Left lung (tissue), 10 donors: Measurements from ENCODE around the gene SRRM5. TPM values are rescaled to one million over a fixed set of nuclear protein-coding genes. Genes with fewer than 3 reads are reported as not detected.

ENCODE experiments used
- ATAC-seq: fragments of 200-7000 bp; cut with Tn5 transposase; one replicate; pipeline ENCODE4 v1.9.1; 2020; ENCODE audit warnings: moderate library complexity
- DNase-seq, 4 donors: peaks; one replicate each; pipeline ENCODE4 v3.0.0-alpha.2; 2013 to 2020
- H3K27ac ChIP-seq, 2 donors: fragments of 200-600 bp; sonication (generic) in 1 of 2; one replicate each; pipeline versions ENCODE4 v1.5.0 to v1.8.0; 2020 to 2021
- H3K27me3 ChIP-seq, 2 donors: fragments of 200-600 bp; sonication (generic) in 1 of 2; one replicate each; pipeline versions ENCODE4 v1.5.0 to v1.8.0; 2020 to 2021
- H3K36me3 ChIP-seq, 2 donors: fragments of 200-600 bp; sonication (generic) in 1 of 2; one replicate each; pipeline versions ENCODE4 v1.5.0 to v1.8.0; 2020 to 2021
- H3K4me1 ChIP-seq, 2 donors: fragments of 200-600 bp; one replicate each; pipeline ENCODE4 v1.8.0; 2021
- H3K4me3 ChIP-seq, 2 donors: fragments of 200-600 bp; sonication (generic) in 1 of 2; one replicate each; pipeline versions ENCODE4 v1.5.0 to v1.8.0; 2020 to 2021; ENCODE audit warnings: mild to moderate bottlenecking in 1 of 2
- H3K9me3 ChIP-seq, 2 donors: fragments of 200-600 bp; sonication (generic) in 1 of 2; one replicate each; pipeline versions ENCODE4 v1.5.0 to v1.8.0; 2020 to 2021
- CTCF ChIP-seq, 2 donors: fragments of 200-600 bp; sonication (generic) in 1 of 2; IDR thresholded peaks; one replicate each; pipeline versions ENCODE4 v1.5.0 to v1.8.0; 2021; ENCODE audit warnings: antibody characterized with exemption in 2 of 2
- intact Hi-C, 2 donors: fragments of 100-400 bp; cut with DNase I; formaldehyde crosslinking; loops; one replicate each; pipeline versions ENCODE4 v1.11.2 to v1.14.2; 2022
- polyA plus RNA-seq, 6 donors: library from polyadenylated mRNA; unstranded; fragments of 120-200 nt; gene quantifications; one replicate each; pipeline ENCODE4 v1.2.1, GENCODE V29; 2013; ENCODE audit not compliant: insufficient read length in 6 of 6
- total RNA-seq, 2 donors: library from RNA; stranded (reverse); fragmentation: NEBNext Ultra II Directional; extraction: Animal tissue kit (Norgen Biotek cat#: 25700); gene quantifications; one replicate each; pipeline ENCODE4 v1.2.1, GENCODE V29; 2021
- donor health status: DM: no; HTN: yes; CAD: no.
- donor health status: DM: no; HTN: no; CAD: no.

SRRM5 gene
- total and polyA plus RNA-seq, 8 donors: 0.10 to 2.5 (median 1.7) TPM

DNA sequence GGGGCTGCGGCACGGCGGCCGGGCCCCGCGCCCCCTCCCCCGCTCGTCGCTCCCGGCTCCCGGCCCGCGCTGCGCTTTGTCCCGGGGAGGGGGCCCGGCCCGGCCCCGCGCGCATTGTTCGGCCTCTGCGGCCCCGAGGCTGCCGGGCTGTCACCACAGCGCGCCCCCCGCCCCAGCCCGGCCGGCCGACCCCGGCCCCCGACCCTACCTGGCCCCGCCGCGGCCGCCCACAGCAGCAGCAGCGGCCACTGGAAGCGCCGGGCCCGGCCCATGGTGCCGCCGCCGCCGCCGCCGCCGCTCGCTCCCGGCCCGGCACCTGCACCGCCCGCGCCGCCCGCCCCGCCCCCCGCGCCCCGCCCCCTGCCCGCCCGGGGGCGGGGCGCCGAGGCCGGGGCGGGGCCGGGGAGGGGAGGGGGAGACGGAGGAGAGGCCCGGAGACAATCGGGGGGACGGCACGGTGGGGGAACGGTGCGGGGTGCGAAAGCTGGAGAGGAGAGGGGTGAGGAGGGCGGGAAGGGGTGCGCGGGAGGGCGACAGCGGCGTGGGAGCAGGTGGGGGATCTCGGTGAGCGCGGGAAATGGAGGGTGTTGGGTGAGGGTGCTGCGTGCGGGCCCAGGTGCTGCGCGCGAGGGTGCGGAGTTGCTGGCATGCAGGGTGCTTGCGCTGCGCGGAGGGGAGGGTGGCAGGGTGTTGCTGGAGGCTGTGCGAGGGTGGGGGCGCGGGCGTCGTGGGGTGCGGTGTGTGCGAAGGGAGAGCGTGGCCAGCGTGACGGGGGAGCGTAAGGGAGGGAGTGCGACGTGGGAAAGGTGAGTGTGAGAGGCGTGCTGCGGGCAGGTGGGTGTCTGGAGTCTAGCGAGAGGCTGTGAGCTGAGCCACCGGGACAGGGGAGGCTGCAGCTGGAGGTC lies 27.9 kb downstream of the SRRM5 start, which contains the start of gene CADM4:
CADM4 (minus strand) TSS at position 332 of the 905 bp plus-strand sequence; CDS start at position 272, 60 bp downstream.
- H3K27ac ChIP-seq: no peak within 1 kb of the TSS
- intact Hi-C loops: loop anchor here in 1 of 2 donors (10.0 kb wide), 1 partner anchor 85 kb away; no protein-coding TSS in a partner anchor
- ATAC-seq (peak; percentile 90), DNase-seq (peak in 1 of 4 donors; percentile 81)
- H3K9me3 ChIP-seq: no peaks in the 10 kb centered on the region
- peak within 1 kb of the TSS; percentile 27 to 40 for H3K4me3 ChIP-seq
- no peak for TF ChIP-seq CTCF (IDR thresholded peaks at IDR 0.05)
- no peaks in the 10 kb centered on the region for H3K36me3 ChIP-seq
- H3K27me3 ChIP-seq: peaks cover 0 to 58% of the 10 kb centered on the region in 2 donors
- peaks cover 7% of the 10 kb centered on the region in 2 donors for H3K4me1 ChIP-seq

GRCh38 chr19:43640424-43640757 lies 28.5 kb downstream of the SRRM5 start:
- H3K4me3 ChIP-seq: peak overlapping the region; percentile 27 to 40
- DNase-seq (no peak), ATAC-seq (peak; percentile 12)
- peaks cover 7% of the 10 kb centered on the region in 2 donors for H3K4me1 ChIP-seq
- H3K27ac ChIP-seq: no peak overlapping the region
- H3K27me3 ChIP-seq: peaks cover 0 to 52% of the 10 kb centered on the region in 2 donors
- no peaks in the 10 kb centered on the region for H3K9me3 ChIP-seq
- H3K36me3 ChIP-seq: no peaks in the 10 kb centered on the region
- TF ChIP-seq CTCF (IDR thresholded peaks at IDR 0.05): no peak
- intact Hi-C loops: loop anchor here in 1 of 2 donors (10.0 kb wide), 1 partner anchor 86 kb away; no protein-coding TSS in a partner anchor

DNA sequence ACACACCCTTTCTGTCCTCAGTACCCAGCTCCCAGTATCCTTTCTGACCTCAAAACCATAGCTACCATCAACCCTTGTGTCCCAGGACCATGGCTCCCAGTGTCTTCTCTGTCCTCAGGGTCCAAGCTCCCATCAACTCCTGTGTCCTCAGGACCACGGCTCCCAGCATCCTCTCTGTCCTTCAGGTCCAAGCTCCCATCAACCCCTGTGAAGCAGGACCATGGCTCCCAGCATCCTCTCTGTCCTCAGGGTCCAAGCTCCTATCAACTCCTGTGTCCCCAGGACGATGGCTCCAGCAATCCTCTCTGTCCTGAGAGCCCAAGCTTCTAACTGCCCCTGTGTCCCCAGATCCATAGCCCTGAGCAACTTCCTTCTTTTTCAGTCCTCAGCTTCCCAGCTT lies 29.4 kb downstream of the SRRM5 start:
- TF ChIP-seq CTCF (IDR thresholded peaks at IDR 0.05): no peak
- Histone ChIP-seq H3K9me3 (no peaks in the 10 kb centered on the region), H3K36me3 (peaks cover 0 to 8% of the 10 kb centered on the region in 2 donors), H3K4me1 (peaks cover 7% of the 10 kb centered on the region in 2 donors), H3K4me3 (no peak overlapping the region), H3K27me3 (peaks cover 0 to 46% of the 10 kb centered on the region in 2 donors), H3K27ac (no peak overlapping the region)
- ATAC-seq: no peak
- intact Hi-C loops: loop anchor here in 1 of 2 donors (10.0 kb wide), 1 partner anchor 87 kb away; no protein-coding TSS in a partner anchor
- DNase-seq: no peak

GRCh38 chr19:43642531-43642930 lies 30.6 kb downstream of the SRRM5 start:
- H3K4me3 ChIP-seq: no peak overlapping the region
- intact Hi-C loops: loop anchor here in 1 of 2 donors (10.0 kb wide), 1 partner anchor 88 kb away; no protein-coding TSS in a partner anchor
- H3K27ac ChIP-seq: no peak overlapping the region
- DNase-seq (no peak), ATAC-seq (no peak)
- H3K9me3 ChIP-seq: no peaks in the 10 kb centered on the region
- H3K36me3 ChIP-seq: peaks cover 0 to 20% of the 10 kb centered on the region in 2 donors
- TF ChIP-seq CTCF (IDR thresholded peaks at IDR 0.05): no peak
- peaks cover 0 to 38% of the 10 kb centered on the region in 2 donors for H3K27me3 ChIP-seq
- H3K4me1 ChIP-seq: peaks cover 7% of the 10 kb centered on the region in 2 donors

GRCh38 chr19:43643326-43643725 lies 31.4 kb downstream of the SRRM5 start:
- peaks cover 0 to 28% of the 10 kb centered on the region in 2 donors for H3K36me3 ChIP-seq
- TF ChIP-seq CTCF (IDR thresholded peaks at IDR 0.05): no peak
- DNase-seq (no peak), ATAC-seq (no peak)
- H3K4me3 ChIP-seq: no peak overlapping the region
- H3K4me1 ChIP-seq: peaks cover 7% of the 10 kb centered on the region in 2 donors
- intact Hi-C loops: loop anchor here in 1 of 2 donors (10.0 kb wide), 1 partner anchor 89 kb away; no protein-coding TSS in a partner anchor
- H3K9me3 ChIP-seq: no peaks in the 10 kb centered on the region
- no peak overlapping the region for H3K27ac ChIP-seq
- peaks cover 0 to 30% of the 10 kb centered on the region in 2 donors for H3K27me3 ChIP-seq
